Natural killer cell (primary cell): Measurements from ENCODE around the gene DHH. TPM values are rescaled to one million over a fixed set of nuclear protein-coding genes. Genes with fewer than 3 reads are reported as not detected.
A peak's percentile ranks its signal among the peaks of the same experiment; 100 is the strongest.

ENCODE experiments used
- ATAC-seq, 3 donors: fragments of 150-1000 bp in 2 of 3; fragments of 200-7000 bp in 1 of 3; cut with Tn5 transposase; 1 replicate in 1 of 3; 2 replicates in 2 of 3; pipeline ENCODE4 v1.10.0; 2021; ENCODE audit warnings: mild to moderate bottlenecking in 2 of 3, moderate library complexity in 2 of 3
- DNase-seq, 2 donors: peaks; one replicate each; pipeline versions ENCODE4 v3.0.0 to v3.0.0-alpha.2; 2013 to 2021; ENCODE audit warnings: mixed read lengths in 1 of 2
- H3K27ac ChIP-seq: one replicate; pipeline ENCODE4 v1.5.1; 2013; ENCODE audit warnings: mild to moderate bottlenecking, low read length
- H3K27me3 ChIP-seq: one replicate; pipeline ENCODE4 v1.6.1; 2013; ENCODE audit warnings: low read length; ENCODE audit not compliant: control insufficient read depth, insufficient read depth
- H3K36me3 ChIP-seq: one replicate; pipeline ENCODE4 v1.6.1; 2013; ENCODE audit warnings: low read length; ENCODE audit not compliant: control insufficient read depth, insufficient read depth
- H3K4me1 ChIP-seq: one replicate; pipeline ENCODE4 v1.6.1; 2013; ENCODE audit warnings: low read length; ENCODE audit not compliant: control insufficient read depth, insufficient read depth
- H3K4me3 ChIP-seq: one replicate; pipeline ENCODE4 v1.5.1; 2013; ENCODE audit warnings: low read length
- H3K9me3 ChIP-seq: one replicate; pipeline ENCODE4 v1.6.1; 2013; ENCODE audit warnings: low read length; ENCODE audit not compliant: control insufficient read depth, insufficient read depth
- H3K27ac Mint-ChIP-seq, 2 donors: one replicate each; pipeline ENCODE4 v1.8.0; 2022; ENCODE audit warnings: mild to moderate bottlenecking in 2 of 2, mixed read lengths in 2 of 2, moderate library complexity in 1 of 2
- H3K27me3 Mint-ChIP-seq, 2 donors: one replicate each; pipeline ENCODE4 v1.8.0; 2022; ENCODE audit warnings: low read depth in 2 of 2, mixed read lengths in 2 of 2
- H3K36me3 Mint-ChIP-seq: one replicate; pipeline ENCODE4 v1.8.0; 2022; ENCODE audit warnings: mixed read lengths
- H3K4me1 Mint-ChIP-seq, 2 donors: one replicate each; pipeline ENCODE4 v1.8.0; 2022; ENCODE audit warnings: mixed read lengths in 2 of 2
- H3K4me3 Mint-ChIP-seq: one replicate; pipeline ENCODE4 v1.8.0; 2022; ENCODE audit warnings: mild to moderate bottlenecking, moderate library complexity, mixed read lengths
- H3K9me3 Mint-ChIP-seq, 2 donors: one replicate each; pipeline ENCODE4 v1.8.0; 2022; ENCODE audit warnings: mixed read lengths in 2 of 2
- WGBS: methylation state at CpG from one replicate; pipeline ENCODE4 v1.1.7; 2013; ENCODE audit warnings: missing lambda C conversion rate; ENCODE audit not compliant: insufficient coverage; 5-methylcytosine and 5-hydroxymethylcytosine counted together
- intact Hi-C: fragments of 100-400 bp; cut with micrococcal nuclease; formaldehyde crosslinking; loops from one replicate; pipeline ENCODE4 v1.14.2; 2022
- total RNA-seq, 4 donors: library from RNA; stranded (reverse); fragments of 120-200 nt in 1 of 4; gene quantifications; one replicate each; pipeline versions ENCODE4 v1.2.3 to v1.2.4, GENCODE V29; 2013 to 2022
- TF ChIP-seq, protein P1 (sequence below): fragments of 200-600 bp; IDR thresholded peaks from one replicate; pipeline ENCODE4 v1.8.0; 2022; ENCODE audit warnings: antibody characterized with exemption

DHH gene
- total RNA-seq, 3 donors from 2014 or later (not counting 1 experiment from before 2014, with no cell fraction given) = 0.39 to 0.80 (median 0.45) TPM

DNA sequence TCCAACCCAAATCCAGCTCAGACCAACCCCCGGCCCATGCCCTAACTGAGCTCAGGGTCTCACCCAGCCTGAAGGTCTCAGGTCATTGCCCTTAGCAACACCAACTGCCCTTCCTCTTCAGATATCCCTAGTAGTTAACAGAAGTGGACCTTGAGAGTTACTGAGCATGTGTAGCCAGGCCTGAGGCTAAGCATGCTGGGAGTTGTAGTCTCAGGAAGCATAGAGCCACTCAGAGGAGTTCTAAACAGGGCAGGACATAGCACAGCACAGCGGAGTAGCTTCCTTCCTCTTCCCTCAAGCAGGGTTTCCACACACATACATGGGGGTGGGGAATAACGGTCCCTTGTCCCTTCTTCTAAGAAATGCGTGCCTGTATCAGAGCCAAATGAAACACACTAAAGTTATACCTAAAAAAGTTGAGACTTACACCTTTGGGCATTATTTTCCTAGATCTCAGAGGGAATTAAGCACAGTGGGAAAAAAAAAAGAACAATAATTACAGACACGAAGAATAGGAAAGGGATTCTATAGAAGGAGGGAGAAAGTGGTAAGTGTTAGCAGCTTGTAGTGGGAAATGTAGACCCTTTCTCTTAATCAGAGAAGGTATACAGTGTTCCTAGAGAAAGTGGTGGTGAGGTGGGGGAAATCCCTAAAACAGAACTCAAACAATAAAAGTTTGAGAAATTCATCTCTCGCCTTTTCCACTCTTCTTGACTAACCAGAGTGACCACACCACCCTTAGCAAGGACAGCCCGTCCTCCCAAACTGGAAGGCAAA lies 38.4 kb downstream of the DHH start:
- peaks cover 52% of the 10 kb centered on the region for H3K4me1 ChIP-seq
- DNase-seq = peak in 1 of 2 donors; percentile 82

DNA sequence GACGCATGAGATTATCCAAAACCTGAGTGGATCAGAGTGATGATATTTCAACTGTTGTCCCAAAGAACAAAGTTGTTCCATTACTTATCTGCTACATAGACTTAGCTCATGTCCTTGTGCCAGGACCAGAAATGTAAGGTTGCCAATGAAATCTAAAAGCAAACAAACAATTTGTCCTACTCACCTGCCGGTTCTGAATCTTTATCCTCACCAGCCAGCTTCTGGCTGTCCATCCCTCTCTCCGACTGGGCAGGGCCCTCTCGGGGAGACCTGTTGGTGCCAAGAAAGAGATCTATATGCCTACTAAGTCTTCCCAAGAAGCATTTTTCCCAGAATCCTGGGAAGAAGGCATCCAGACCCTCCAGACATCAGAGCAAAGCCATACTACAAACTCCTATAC lies 39.5 kb downstream of the DHH start:
- Histone ChIP-seq H3K27ac (no peak overlapping the region), H3K4me1 (peaks cover 48% of the 10 kb centered on the region), H3K9me3 (no peaks in the 10 kb centered on the region), H3K36me3 (peaks cover 52% of the 10 kb centered on the region), H3K4me3 (no peak overlapping the region), H3K27me3 (no peaks in the 10 kb centered on the region)
- WGBS = 96% methylated on average over 4 of the region's 4 CpGs
- Mint-ChIP-seq H3K9me3 (no peaks in the 10 kb centered on the region), H3K4me3 (no peak overlapping the region), H3K4me1 (peaks cover 56 to 80% of the 10 kb centered on the region in 2 donors), H3K27me3 (no peaks in the 10 kb centered on the region), H3K27ac (peak overlapping the region; percentile 81 to 85), H3K36me3 (peaks cover 8% of the 10 kb centered on the region)
- no peak for ATAC-seq
- DNase-seq = no peak
- TF ChIP-seq, protein P1, sequence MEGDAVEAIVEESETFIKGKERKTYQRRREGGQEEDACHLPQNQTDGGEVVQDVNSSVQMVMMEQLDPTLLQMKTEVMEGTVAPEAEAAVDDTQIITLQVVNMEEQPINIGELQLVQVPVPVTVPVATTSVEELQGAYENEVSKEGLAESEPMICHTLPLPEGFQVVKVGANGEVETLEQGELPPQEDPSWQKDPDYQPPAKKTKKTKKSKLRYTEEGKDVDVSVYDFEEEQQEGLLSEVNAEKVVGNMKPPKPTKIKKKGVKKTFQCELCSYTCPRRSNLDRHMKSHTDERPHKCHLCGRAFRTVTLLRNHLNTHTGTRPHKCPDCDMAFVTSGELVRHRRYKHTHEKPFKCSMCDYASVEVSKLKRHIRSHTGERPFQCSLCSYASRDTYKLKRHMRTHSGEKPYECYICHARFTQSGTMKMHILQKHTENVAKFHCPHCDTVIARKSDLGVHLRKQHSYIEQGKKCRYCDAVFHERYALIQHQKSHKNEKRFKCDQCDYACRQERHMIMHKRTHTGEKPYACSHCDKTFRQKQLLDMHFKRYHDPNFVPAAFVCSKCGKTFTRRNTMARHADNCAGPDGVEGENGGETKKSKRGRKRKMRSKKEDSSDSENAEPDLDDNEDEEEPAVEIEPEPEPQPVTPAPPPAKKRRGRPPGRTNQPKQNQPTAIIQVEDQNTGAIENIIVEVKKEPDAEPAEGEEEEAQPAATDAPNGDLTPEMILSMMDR = no peak
- intact Hi-C loops = no loop called here

More for the DNA sequence above, 38.4 kb downstream of the DHH start:
- WGBS = 42% methylated on average over 5 of the region's 7 CpGs
- Histone ChIP-seq H3K4me3 (no peak overlapping the region), H3K27ac (peak overlapping the region; percentile 4), H3K27me3 (no peaks in the 10 kb centered on the region), H3K36me3 (peaks cover 41% of the 10 kb centered on the region), H3K9me3 (no peaks in the 10 kb centered on the region)
- peak overlapping the region; percentile 91 for H3K4me3 Mint-ChIP-seq
- TF ChIP-seq, protein P1 = no peak
- peaks cover 61 to 78% of the 10 kb centered on the region in 2 donors for H3K4me1 Mint-ChIP-seq
- H3K36me3 Mint-ChIP-seq = peaks cover 8% of the 10 kb centered on the region
- peak overlapping the region; percentile 81 to 85 for H3K27ac Mint-ChIP-seq
- intact Hi-C loops = no loop called here
- peak; percentile 65 to 79 (median 67) for ATAC-seq
- no peaks in the 10 kb centered on the region for H3K9me3 Mint-ChIP-seq
- no peaks in the 10 kb centered on the region for H3K27me3 Mint-ChIP-seq

DNA sequence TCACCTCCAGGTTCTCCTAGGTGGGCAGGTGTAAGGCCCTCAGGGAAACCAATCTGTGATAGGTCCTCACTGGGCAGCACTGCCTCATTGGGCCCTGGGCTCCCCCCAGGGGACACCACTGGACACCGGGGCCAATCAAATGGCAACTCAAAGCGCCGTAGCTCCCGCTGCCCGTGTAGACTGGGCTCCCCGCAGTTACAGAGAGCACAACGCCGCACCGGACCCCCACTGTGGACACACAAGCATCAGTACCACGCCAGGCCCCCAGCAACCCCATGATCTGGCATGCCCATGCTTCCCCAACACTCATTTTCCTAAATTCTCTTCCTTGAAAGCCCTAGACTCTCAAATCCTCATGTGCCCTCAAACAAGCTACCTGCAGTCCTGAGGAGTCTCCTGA lies 40.1 kb downstream of the DHH start:
- peaks cover 46% of the 10 kb centered on the region for H3K4me1 ChIP-seq
- Mint-ChIP-seq H3K27ac (peak overlapping the region; percentile 81 to 85), H3K4me3 (no peak overlapping the region), H3K4me1 (peaks cover 56 to 78% of the 10 kb centered on the region in 2 donors), H3K9me3 (no peaks in the 10 kb centered on the region), H3K27me3 (no peaks in the 10 kb centered on the region), H3K36me3 (peaks cover 8% of the 10 kb centered on the region)
- H3K27ac ChIP-seq = no peak overlapping the region
- H3K27me3 ChIP-seq = no peaks in the 10 kb centered on the region
- no peak for ATAC-seq
- 95% methylated on average over 10 of the region's 10 CpGs for WGBS
- no peak overlapping the region for H3K4me3 ChIP-seq
- no peak for DNase-seq
- H3K9me3 ChIP-seq = no peaks in the 10 kb centered on the region
- intact Hi-C loops = no loop called here
- H3K36me3 ChIP-seq = peaks cover 58% of the 10 kb centered on the region
- TF ChIP-seq, protein P1 = no peak
